ENCODE results near the gene C1QTNF8.

The C1QTNF8 gene

DNA sequence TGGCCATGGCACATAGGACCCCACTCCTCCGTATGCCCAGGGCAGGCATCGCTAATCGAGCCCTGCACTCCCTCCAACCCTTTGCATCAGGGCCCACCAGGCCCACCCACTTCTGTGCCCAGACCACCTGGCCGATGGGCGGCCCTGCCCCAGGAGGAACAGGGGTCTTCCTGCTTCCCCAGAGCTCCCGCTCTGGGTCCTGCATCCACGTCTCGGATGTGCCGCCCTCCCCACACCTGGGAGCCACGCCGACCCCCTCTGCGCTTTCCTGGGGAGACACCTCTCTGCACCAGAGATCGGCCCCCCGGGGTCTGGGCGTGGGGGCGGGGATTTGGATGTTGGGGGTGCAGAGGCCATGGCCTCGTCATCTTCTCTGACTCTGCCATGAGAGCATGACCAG, 44.6 kb downstream of the C1QTNF8 start:
- Histone ChIP-seq H3K36me3 (ENCODE audit: control insufficient read depth, insufficient read depth, low read length) (no peaks in the 10 kb centered on the region), H3K27me3 (ENCODE audit: control insufficient read depth, insufficient read depth, low read length) (peaks cover 2% of the 10 kb centered on the region), H3K27ac (ENCODE audit: low read depth, low read length) (no peak overlapping the region), H3K9ac (ENCODE audit: low read length) (no peak overlapping the region), H3K4me3 (ENCODE audit: low read length) (no peak overlapping the region), H3K4me1 (ENCODE audit: control insufficient read depth, insufficient read depth, low read length) (no peaks in the 10 kb centered on the region)

DNA sequence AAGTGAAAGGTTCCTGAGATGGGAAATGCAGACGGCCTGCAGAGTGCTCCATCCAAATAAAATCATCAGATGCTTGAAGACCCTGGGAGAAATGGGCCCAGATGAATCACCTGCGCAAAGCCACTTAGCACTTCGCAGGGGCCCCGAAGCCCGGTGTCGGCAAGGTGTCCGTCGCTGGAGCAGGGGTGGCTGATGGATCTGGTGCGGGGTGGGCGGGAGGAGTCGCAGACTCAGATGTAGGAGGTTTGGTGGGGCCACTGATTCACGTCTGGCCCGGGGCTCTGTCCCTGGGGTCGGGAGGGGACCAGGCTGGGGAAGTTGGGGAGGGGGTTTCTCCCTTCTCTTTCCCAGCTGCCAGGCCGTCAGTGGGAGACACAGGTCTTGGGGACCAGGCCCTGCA, 45.1 kb downstream of the C1QTNF8 start:
- Histone ChIP-seq H3K4me3 (ENCODE audit: low read length) (no peak overlapping the region), H3K36me3 (ENCODE audit: control insufficient read depth, insufficient read depth, low read length) (no peaks in the 10 kb centered on the region), H3K9ac (ENCODE audit: low read length) (no peak overlapping the region), H3K27ac (ENCODE audit: low read depth, low read length) (no peak overlapping the region), H3K4me1 (ENCODE audit: control insufficient read depth, insufficient read depth, low read length) (no peaks in the 10 kb centered on the region), H3K27me3 (ENCODE audit: control insufficient read depth, insufficient read depth, low read length) (peaks cover 2% of the 10 kb centered on the region)

GRCh38 chr16:1050516-1050915, 45.5 kb downstream of the C1QTNF8 start:
- no peaks in the 10 kb centered on the region for H3K36me3 ChIP-seq (ENCODE audit: control insufficient read depth, insufficient read depth, low read length)
- no peak overlapping the region for H3K9ac ChIP-seq (ENCODE audit: low read length)
- no peak overlapping the region for H3K4me3 ChIP-seq (ENCODE audit: low read length)
- peaks cover 2% of the 10 kb centered on the region for H3K27me3 ChIP-seq (ENCODE audit: control insufficient read depth, insufficient read depth, low read length)
- H3K27ac ChIP-seq (ENCODE audit: low read depth, low read length) = no peak overlapping the region
- no peaks in the 10 kb centered on the region for H3K4me1 ChIP-seq (ENCODE audit: control insufficient read depth, insufficient read depth, low read length)

DNA sequence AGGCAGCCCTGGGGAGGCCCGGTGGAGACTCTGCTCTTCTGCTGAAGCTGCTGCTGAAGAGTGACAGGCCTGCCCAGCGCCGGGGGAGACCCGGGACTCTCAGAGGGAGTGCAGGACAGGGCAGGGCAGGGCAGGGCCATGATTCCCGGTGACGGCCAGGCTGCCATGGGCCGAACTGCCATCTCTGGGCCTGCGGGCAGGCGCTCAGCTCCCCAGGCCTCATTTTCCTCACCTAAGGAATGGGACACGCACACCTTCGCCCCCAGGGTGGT, 46.1 kb downstream of the C1QTNF8 start:
- H3K4me1 ChIP-seq (ENCODE audit: control insufficient read depth, insufficient read depth, low read length) = no peaks in the 10 kb centered on the region
- H3K4me3 ChIP-seq (ENCODE audit: low read length) = no peak overlapping the region
- no peak overlapping the region for H3K9ac ChIP-seq (ENCODE audit: low read length)
- H3K36me3 ChIP-seq (ENCODE audit: control insufficient read depth, insufficient read depth, low read length) = no peaks in the 10 kb centered on the region
- H3K27ac ChIP-seq (ENCODE audit: low read depth, low read length) = no peak overlapping the region
- peaks cover 2% of the 10 kb centered on the region for H3K27me3 ChIP-seq (ENCODE audit: control insufficient read depth, insufficient read depth, low read length)

DNA sequence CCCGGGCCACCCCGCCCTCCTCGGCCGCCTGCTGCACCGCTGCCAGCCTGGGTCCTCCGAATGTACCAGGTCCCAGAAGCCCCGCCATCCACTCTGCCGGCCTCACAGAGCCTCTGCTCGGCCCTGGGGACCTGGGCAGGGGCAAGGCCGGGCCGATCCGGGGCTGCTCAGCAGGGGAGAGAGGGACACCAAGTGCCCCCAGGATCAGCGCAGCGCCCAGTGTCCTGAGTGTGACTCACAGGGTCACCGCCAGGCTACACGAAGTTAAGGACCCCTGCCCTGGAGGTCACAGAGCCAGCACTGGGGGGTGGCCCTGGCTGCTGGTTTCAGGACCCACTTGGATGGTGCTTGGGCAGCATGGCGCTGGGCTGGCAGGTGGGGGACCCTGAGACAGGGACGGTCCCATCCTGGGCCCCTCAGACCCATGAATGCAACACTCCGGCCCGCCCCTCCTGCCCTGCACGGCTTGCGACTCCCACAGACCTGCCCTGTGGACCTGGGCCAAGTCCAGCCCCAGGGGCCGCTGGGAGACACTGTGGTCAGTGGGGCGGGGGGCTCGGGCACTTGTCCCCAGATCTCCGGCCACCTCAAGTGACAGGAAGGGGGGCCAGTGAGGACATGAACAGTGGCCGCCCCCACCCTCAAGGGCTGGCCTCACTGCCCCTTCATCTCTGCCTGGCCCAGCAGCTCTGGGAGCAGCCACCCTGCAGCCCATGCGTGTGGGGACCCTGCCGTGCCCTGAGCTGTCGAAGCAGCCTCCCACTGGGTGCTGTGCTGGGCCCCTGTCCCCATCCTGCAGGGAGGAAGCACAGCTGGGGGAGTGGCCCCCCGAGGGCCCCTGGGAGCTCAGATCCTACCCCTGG, 46.7 kb downstream of the C1QTNF8 start:
- H3K27ac ChIP-seq (ENCODE audit: low read depth, low read length) = no peak overlapping the region
- H3K27me3 ChIP-seq (ENCODE audit: control insufficient read depth, insufficient read depth, low read length) = peaks cover 2% of the 10 kb centered on the region
- H3K9ac ChIP-seq (ENCODE audit: low read length) = no peak overlapping the region
- H3K4me1 ChIP-seq (ENCODE audit: control insufficient read depth, insufficient read depth, low read length) = no peaks in the 10 kb centered on the region
- no peak overlapping the region for H3K4me3 ChIP-seq (ENCODE audit: low read length)
- no peaks in the 10 kb centered on the region for H3K36me3 ChIP-seq (ENCODE audit: control insufficient read depth, insufficient read depth, low read length)

DNA sequence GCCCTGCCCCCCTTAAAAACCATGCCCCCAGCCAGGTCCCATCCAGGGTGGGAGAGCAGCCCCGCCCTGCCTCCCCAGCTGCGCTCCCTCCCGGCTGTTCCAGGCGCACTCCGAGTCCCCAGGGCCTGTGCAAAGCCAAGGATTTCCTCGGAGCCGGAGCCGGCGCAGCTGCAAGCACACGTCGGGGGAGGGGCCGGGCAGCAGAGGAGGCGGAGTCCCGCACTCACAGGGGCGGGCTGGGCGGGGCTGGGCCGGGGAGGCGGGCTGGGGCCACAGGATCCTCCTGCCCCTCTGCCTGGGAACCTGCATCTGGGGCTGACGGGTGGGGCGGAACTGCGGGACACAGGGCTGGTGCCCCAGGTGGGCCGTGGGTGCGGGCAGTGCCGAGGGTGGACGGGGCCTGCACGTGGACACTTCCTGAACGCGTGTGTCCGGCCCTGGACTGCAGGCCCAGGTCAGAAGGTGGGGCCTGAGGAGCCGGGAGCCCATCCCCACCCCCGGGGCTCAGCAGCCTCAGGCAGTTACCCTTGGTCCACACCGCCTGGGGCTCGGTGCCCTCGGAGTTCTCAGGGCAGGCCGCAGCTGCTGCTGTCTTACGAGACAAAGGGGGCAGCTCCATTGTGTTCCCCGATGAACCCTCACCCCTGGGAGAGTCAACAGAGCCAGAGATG, 47.5 kb downstream of the C1QTNF8 start:
- no peaks in the 10 kb centered on the region for H3K4me1 ChIP-seq (ENCODE audit: control insufficient read depth, insufficient read depth, low read length)
- H3K27ac ChIP-seq (ENCODE audit: low read depth, low read length) = no peak overlapping the region
- no peak overlapping the region for H3K9ac ChIP-seq (ENCODE audit: low read length)
- H3K27me3 ChIP-seq (ENCODE audit: control insufficient read depth, insufficient read depth, low read length) = peaks cover 2% of the 10 kb centered on the region
- no peak overlapping the region for H3K4me3 ChIP-seq (ENCODE audit: low read length)
- no peaks in the 10 kb centered on the region for H3K36me3 ChIP-seq (ENCODE audit: control insufficient read depth, insufficient read depth, low read length)

DNA sequence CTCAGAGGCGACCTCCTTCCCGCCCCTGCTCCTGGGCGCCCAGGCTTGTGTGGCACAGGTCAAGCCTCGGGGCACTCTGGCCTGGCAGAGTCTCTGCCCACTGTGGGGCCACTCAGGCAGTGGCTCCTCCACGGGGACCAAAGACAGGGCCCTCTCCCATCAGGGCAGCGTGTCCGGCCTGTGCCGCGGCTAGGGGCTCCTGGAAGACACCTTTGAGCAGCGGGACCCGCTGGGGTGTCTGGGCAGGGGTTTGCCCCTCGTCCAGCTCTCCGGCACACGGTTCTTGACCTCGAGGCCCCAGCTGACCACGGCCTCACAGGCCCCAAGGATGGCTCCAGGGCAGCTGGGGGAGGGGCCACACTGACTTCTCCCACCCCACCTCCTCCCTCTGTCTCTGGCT, 48.2 kb downstream of the C1QTNF8 start:
- Histone ChIP-seq H3K27me3 (ENCODE audit: control insufficient read depth, insufficient read depth, low read length) (peaks cover 2% of the 10 kb centered on the region), H3K36me3 (ENCODE audit: control insufficient read depth, insufficient read depth, low read length) (no peaks in the 10 kb centered on the region), H3K9ac (ENCODE audit: low read length) (no peak overlapping the region), H3K4me3 (ENCODE audit: low read length) (no peak overlapping the region), H3K4me1 (ENCODE audit: control insufficient read depth, insufficient read depth, low read length) (no peaks in the 10 kb centered on the region), H3K27ac (ENCODE audit: low read depth, low read length) (no peak overlapping the region)

- H3K4me3 ChIP-seq (ENCODE audit: low read length) = no peak overlapping the region
- H3K27me3 ChIP-seq (ENCODE audit: control insufficient read depth, insufficient read depth, low read length) = peaks cover 2% of the 10 kb centered on the region
- no peaks in the 10 kb centered on the region for H3K36me3 ChIP-seq (ENCODE audit: control insufficient read depth, insufficient read depth, low read length)
- H3K4me1 ChIP-seq (ENCODE audit: control insufficient read depth, insufficient read depth, low read length) = no peaks in the 10 kb centered on the region
- H3K9ac ChIP-seq (ENCODE audit: low read length) = no peak overlapping the region
- H3K27ac ChIP-seq (ENCODE audit: low read depth, low read length) = no peak overlapping the region
These were observed 48.9 kb downstream of the C1QTNF8 start for GRCh38 chr16:1047123-1047522.

DNA sequence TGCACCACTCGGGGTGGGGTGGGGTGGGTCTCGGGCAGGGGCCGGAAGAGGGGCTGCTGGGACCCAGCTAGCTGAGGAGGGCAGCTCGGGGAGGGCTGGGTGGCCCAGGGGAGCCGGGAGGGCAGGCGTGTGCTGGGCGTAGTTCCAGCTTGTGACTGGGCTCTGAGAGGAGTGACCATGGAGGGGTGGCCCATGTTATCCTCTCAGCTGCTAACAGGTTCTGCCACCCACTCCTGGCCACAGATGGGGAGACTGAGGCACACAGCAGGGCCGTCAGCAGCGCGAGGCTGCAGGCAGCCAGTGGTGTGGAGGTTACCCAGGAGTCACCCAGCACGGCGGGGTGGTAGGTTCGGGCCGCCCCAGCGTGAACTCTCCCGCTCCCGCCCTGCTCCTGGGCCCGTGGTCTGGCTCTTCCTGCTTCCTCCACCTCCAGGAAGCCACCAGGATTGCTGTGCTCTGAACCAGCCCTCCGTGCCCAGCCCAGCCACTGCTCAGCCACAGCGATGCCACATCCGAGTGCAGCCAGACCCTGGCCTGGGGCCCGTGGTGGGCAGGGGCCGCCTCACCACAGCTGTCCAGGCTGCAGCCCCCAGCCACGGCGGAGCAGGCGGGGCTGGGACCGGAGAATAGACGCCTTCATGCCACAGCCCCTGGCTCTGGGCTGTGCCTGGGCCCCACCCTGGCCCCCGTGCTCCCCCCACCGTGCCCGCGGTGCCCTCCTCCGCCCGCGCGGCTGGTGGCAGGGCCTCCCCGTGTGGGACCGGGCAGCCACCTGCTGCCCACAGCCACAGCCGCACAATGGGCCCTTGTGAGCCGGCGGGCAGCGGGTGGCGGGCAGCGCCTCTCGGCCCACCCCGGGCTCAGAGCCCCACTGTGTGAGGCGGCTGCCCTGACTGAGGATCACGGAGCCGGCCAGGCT, 49.8 kb downstream of the C1QTNF8 start:
- Histone ChIP-seq H3K36me3 (ENCODE audit: control insufficient read depth, insufficient read depth, low read length) (no peaks in the 10 kb centered on the region), H3K27ac (ENCODE audit: low read depth, low read length) (no peak overlapping the region), H3K27me3 (ENCODE audit: control insufficient read depth, insufficient read depth, low read length) (peaks cover 2% of the 10 kb centered on the region), H3K4me1 (ENCODE audit: control insufficient read depth, insufficient read depth, low read length) (no peaks in the 10 kb centered on the region), H3K4me3 (ENCODE audit: low read length) (no peak overlapping the region), H3K9ac (ENCODE audit: low read length) (no peak overlapping the region)

DNA sequence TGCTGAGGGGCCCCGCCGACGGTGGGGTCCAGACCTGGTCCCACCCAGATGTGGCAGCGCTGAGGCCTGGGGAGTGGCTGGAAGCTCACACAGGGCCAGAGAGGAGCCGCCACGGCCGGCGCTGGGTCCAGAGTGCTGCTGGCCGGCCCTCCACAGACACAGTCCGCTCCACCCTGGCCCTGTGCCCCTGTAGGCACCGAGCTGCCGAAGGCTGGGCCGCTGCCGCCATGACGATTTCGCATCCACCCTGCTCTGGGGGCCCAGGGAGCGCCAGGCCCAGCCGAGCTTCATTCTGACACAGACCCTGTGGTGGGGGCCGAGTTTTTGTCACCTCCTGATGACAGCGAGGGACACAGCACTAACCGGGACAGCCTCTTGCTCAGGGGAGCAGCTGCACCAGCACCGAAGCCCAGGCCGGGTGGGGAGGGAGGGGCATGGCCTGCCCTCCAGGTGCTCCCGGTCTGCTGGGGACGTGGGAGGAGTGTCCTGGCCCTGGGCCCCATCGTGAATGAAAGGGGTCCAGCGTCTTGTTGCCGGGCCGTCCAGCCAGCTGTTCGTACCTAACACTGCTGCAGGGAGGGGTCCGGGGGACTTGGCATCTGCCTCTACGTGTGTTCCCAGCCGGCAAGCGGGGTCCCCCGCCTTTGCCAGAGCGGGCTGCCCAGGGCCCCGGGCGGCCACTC, 50.6 kb downstream of the C1QTNF8 start:
- H3K27ac ChIP-seq (ENCODE audit: low read depth, low read length) = no peak overlapping the region
- H3K36me3 ChIP-seq (ENCODE audit: control insufficient read depth, insufficient read depth, low read length) = no peaks in the 10 kb centered on the region
- H3K4me3 ChIP-seq (ENCODE audit: low read length) = no peak overlapping the region
- H3K27me3 ChIP-seq (ENCODE audit: control insufficient read depth, insufficient read depth, low read length) = peaks cover 2% of the 10 kb centered on the region
- H3K4me1 ChIP-seq (ENCODE audit: control insufficient read depth, insufficient read depth, low read length) = no peaks in the 10 kb centered on the region
- H3K9ac ChIP-seq (ENCODE audit: low read length) = no peak overlapping the region

DNA sequence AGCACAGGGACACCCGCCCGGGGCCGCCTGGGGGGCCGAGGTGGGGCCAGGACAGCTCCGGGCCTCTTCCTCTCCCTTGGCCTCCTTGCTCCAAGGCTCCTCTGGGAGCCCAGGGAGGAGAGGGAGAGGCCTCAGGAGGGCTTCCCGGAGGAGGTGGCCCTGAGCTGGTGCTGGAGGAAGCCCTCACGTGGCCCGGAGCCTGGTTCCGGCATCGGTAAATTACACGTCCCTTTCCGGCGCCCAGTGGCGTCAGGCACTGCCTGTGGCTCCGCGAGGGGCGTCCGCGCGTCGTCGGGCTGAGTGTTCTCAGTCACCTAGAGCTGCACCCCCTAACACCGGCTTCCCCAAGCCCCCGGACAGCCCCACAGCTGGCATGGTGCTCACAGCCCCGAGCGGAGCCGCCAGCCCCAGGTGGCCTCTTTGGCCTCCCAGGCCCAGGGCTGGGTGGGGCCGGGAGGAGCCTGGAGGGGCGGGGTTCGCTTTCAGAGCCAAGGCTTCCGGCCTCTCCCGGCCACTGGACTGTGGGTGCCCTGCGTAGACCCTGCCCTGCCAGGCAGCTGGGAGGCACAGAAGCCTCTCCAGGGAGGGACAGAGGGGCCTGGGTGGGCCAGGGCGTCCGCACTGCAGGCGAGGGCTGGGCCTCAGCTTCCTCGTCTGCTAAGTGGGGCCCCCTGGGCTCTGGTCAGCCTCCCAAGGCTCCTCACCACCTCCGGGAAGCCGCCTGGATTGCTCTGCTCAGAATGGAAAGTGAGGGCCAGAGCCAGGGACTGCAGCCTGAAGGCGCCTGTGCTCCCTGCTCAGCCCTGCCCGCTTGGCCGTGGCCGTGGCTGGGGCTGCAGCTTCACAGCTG, 51.4 kb downstream of the C1QTNF8 start:
- Histone ChIP-seq H3K9ac (ENCODE audit: low read length) (no peak overlapping the region), H3K27ac (ENCODE audit: low read depth, low read length) (no peak overlapping the region), H3K36me3 (ENCODE audit: control insufficient read depth, insufficient read depth, low read length) (no peaks in the 10 kb centered on the region), H3K27me3 (ENCODE audit: control insufficient read depth, insufficient read depth, low read length) (peaks cover 2% of the 10 kb centered on the region), H3K4me3 (ENCODE audit: low read length) (no peak overlapping the region), H3K4me1 (ENCODE audit: control insufficient read depth, insufficient read depth, low read length) (no peaks in the 10 kb centered on the region)
